HG03342 (cell line): ENCODE measurements around the gene TRAF3.
"Not testable (repeated sequence)": the region's sequence is repeated elsewhere in the genome, so short reads cannot be mapped to it uniquely, and the experiment has no call there.

Experiments used
- ATAC-seq: cut with Tn5 transposase; IDR thresholded peaks from one replicate; pipeline ENCODE4 v1.9.1; 2021; ENCODE audit warnings: mild to moderate bottlenecking, moderate library complexity; ENCODE audit not compliant: unreplicated experiment

TRAF3 gene

DNA sequence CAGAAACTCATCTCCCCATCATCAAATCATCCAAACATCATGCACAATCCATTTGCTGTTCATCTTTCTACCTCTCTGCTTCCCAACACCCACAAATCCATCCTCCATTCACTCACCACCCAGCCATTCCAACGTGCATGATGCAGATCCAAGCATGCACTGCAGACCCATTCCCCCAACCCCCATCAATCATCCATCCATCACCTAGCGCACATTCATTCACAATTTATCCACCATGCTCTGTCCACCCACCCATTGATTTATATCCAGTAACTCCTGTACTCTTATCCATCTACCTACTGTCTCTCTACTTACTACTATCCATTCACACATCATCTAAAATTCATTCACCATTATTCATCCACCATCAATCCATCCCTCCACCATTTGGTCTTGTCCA is 141.2 kb downstream of the TRAF3 start:
- no peak for ATAC-seq

DNA sequence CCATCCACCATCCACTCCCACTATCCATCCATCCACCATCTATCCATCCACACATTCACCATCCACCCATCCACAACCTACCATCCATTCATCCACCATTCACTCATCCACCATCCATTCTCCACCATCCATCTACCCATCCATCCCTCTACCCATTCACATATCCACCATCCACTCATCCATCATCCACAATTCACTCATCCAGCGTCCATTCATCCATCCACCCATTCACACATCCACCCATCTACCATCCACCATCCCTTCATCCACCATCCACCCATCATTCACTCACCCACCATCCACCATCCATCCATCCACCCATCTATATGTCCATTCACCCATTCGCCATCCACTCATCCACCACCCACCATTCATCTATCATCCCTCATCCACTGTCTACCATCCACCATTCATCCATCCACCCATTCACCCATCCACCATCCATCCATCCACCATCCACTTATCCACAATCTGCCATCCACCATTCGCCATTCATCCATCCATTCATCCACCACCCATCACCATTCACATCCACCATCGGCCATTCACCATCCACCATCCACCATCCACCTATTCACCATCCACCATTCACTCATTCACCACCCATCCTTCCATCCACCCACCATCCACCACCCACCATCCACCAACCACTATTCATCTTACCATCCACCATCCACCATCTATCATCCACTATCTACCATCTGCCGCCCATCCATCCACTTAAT is 143.2 kb downstream of the TRAF3 start:
- ATAC-seq: no peak

DNA sequence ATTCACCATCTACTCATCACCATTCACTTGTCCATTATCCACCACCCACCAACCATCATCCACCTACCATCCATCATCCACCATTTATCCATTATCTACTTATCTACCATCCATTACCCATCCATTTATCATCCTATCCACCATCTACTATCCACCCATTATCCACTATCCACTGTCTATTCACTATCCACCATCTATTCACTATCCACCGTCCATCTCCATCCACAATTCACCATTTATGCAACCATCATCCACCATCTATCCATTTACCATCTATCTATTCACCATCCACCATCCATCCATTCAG is 143.7 kb downstream of the TRAF3 start:
- ATAC-seq: no peak

DNA sequence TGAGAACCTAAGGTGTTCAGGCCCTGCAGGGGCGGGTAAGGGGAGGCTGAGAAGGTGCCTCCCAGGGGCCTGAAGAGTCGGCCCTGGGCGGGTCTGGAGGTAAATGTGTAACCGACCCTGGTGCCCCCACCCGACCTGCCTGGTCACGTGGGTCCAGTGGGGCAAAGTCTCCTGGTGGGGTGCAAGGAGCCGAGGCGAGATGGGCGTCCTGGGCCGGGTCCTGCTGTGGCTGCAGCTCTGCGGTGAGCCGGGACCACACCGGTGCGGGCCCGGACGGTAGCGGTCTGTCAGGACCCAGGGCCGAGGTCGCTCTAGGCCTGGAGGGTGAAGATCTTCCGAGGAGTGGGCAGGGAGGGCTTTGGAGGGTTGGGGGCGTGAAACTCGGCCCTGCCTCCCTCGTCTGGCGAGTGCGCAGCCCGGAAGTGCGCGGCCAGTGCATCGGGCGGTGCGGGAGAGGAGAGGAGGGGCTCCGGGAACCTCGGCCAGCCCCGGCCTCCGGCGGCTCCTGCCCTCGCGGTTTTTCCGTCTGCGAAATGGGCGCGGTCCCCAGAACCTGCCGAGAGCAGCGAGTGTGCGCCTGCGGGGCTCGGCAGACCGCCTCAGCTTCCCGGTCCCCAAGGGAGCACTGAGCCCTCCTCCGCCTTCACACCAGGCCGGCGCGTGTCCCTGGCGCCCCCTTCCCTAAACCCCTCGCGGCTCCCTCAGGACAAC is 145.4 kb downstream of the TRAF3 start, which contains the start of gene AMN:
AMN (plus strand) TSS at position 174 of the 711 bp plus-strand sequence; CDS start at position 200, 26 bp downstream.
- no peak for ATAC-seq

DNA sequence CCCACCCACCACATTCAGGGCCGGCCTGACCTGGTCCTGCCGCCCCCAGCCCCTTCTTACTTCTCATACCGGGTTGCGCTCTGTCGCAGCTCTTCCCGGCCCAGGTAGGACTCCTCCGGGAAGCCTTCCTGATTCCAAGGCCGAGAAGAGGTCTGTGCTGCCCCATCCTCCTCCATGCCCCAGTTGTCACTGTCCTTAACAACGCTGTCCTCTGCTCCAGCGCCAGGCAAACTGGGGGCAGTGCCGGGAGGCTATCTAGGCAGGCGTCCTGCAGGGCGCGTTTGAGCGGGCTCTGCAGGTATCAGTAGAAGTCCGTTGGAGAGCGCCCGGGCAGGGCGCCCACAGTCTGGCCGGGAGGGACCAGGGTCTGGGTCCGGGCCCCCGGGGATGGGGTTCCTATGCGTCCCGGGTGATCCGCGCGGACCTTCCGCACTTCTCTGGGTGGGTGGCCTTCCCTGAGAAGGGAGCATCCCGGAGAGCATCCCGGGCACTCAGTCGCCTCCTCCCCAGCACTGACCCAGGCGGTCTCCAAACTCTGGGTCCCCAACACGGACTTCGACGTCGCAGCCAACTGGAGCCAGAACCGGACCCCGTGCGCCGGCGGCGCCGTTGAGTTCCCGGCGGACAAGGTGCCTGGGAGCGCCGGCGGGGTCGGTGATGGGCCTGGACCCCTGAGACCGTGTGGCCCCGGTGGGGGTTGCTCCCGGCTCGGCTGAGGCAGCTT is 146.1 kb downstream of the TRAF3 start:
- ATAC-seq: no peak

DNA sequence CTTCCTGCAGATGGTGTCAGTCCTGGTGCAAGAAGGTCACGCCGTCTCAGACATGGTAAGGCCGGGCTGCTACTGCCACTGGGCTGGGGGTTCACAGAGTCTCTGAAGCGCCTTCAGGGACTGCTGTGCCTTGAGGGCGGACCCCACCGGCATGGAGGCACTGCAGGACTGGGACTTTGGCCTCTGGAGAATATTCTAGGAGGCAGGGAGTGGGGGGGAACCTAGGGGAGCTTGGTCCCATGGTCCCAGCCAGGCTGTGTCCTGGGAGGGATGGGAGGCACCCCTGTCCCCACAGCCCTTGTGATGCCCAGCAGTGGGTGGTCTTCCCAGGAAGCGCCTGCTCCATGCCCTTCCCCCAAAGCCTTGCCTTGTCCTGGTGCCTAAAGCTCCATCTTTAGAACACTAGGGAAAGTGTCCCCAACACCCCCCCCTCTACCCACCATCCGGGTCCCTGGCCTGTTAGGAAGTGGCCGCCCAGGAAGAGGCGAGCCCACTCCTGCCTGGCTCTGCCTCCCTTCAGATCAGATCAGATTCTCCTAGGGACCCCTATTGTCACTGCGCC is 146.8 kb downstream of the TRAF3 start:
- no peak for ATAC-seq

DNA sequence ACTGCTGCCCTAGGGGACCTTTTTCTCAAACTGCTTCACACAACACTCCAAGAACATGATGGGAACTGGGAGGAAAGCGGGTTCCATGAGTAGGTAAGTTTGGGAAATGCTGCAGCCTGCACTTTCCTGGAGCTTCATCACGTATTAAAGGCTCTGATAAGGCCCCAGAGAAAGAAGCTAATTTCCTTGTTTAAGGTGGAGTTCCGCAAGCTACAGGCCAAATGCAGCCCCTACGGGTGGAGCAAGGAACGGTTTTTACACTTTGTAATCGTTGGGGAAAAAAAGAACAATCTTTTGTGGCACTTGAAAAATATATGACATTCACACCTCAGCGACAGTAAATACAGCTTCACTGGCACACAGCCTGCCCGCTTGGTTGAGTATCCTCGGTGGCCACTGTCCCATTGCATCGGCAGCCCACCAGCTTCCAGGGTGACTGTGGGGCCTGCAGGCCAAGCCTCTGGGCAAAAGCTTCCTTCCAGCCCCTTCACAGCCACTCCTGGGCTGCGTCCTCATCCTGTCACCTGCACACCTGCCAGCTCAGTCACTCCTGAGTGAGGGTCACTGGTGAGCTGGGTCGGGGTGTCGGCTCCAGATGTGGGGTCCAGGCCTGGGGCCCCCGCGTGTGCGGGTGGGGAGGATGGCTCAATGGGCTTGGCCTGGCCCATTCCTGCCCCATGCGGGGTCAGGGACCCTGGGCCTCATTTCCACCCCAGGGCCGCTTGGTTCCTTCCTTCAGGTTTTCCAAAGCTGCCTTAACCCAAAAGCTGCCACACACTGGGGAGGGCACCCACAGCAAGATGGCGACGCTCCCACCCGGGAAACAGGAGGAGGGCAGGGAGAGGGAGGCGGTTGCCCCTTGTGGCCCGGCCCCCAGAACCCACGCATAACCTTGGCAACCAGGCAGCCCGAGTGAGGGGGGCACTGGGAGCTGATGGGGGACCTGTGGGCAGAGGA is 147.7 kb downstream of the TRAF3 start:
- ATAC-seq: no peak

DNA sequence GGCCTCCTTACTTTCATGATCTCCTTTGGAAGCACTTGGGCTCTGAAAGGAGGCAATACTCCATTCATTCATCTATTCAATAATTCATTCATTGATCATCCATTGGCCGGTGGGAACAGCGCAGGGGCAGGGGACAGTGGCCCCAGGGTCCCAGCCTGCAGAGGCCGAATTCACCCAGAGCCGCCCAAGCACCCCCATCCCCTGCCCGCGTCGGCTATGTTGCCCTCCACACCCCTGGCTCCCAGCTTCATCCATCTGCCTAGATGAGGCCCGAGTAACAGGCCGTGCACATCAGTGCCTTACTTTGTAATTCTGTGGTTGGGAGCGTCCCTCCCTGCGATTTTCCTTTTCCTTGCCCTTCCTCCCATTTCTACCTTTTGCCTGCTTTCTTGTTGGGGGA is 148.4 kb downstream of the TRAF3 start:
- ATAC-seq: no peak

DNA sequence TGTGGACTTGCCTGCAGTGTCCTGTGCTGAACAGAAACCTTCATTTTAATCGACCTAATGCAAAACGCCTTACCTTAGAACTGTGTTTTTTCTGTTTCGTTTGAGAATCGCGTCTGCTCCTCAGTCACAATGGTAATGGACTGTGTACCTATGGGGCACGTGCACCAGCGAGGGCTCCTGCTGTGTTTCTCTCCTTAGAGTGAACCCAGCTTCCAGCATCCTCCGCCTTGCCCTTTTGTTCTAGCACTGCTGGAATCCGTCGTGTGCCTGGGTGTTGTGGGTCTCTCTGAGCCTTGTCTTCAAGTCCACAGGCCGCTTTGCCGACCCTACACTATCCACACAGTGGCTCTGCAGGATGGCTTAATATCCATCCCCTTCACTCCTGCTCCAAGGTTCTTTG is 148.9 kb downstream of the TRAF3 start:
- no peak for ATAC-seq

DNA sequence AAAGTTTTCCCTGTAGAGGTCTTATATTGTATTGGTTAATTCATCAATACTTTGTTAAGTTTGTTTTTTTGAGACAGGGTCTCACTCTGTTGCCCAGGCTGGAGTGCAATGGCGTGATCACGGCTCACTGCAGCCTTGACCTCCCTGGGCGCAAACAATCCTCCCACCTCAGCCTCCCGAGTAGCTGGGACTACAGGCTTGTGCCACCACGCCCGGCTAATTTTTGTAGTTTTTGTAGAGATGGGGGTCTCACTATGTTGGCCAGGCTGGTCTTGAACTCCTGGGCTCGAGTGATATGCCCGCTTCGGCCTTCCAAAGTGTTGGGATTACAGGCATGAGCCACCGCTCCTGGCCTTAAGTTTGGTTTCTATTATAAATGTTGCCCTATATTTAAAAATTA is 149.6 kb downstream of the TRAF3 start:
- ATAC-seq: not testable (repeated sequence)

DNA sequence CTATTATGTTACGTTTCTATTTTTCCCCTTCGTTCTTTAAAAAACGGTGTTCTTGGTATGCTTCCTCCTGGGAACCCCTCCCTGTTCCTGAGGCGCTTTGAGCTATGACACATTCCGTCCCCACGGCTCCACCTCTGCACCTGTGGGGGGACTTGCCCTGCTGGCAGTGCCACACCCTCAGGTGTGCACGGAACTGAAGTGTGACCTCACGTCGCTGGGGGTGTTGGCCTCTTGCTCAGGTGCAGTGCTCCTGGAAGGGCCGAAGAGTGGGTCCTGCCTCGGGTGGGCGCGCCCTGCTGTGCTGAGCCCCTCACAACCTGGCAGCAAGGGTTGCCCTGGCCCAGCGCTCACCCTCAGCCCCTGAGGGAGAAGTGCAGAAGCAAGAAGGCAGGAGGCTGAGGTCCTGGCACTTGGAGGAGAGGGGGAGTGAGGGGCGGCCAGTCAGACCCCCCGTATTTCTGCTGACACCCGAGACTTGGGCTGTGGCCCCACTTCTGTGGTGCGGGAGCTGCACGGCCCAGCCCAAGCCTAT is 150.2 kb downstream of the TRAF3 start:
- ATAC-seq: no peak

DNA sequence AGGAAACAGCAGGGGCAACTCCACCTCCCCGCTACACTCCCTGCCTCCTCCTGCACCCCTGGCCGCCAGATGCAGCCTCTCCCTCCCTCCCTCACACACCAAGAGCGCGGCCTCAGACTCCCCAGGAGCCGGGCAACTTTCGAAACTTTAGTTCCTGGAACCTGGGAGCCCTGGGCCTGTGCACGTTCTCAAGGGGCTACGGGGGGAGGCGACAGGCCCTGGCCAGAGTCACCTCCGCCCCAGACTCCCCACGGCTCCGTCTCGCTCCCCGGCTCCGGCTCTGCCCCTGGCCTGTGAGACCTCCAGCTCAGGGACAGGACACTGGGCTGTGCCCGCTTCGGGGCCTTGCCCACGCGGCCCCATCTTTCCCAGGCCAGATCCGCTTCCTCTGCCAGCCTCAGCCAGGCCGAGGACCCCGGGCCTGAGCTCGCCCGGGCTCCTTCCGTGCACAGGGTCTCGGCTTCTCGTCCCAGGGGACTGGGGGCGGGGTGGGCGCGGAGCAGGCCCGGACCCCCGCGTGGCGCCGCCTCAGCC is 150.7 kb downstream of the TRAF3 start:
- peak; percentile 21 for ATAC-seq

DNA sequence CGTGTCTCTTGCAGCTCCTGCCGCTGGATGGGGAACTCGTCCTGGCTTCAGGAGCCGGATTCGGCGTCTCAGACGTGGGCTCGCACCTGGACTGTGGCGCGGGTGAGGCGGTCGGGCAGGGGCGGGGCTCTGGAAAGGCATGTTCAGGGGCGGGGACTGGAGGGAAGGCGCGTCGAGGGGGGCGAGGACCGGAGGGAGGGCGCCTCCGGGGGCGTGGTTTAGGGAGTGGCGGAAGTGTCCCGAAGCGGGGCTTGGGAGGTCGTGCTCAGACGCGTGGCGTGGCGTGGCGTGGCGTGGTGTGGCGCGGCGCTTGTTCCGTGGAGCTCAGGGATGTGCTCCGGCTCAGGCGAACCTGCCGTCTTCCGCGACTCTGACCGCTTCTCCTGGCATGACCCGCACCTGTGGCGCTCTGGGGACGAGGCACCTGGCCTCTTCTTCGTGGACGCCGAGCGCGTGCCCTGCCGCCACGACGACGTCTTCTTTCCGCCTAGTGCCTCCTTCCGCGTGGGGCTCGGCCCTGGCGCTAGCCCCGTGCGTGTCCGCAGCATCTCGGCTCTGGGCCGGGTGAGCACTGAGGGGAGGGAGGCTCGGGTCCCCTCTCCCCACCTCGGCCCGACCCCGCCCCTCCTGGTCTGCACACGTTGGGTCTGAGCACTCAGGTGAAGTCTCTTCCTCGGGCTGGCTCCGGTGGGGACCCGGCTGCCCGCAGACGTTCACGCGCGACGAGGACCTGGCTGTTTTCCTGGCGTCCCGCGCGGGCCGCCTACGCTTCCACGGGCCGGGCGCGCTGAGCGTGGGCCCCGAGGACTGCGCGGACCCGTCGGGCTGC is 151.4 kb downstream of the TRAF3 start:
- peak; percentile 65 for ATAC-seq

DNA sequence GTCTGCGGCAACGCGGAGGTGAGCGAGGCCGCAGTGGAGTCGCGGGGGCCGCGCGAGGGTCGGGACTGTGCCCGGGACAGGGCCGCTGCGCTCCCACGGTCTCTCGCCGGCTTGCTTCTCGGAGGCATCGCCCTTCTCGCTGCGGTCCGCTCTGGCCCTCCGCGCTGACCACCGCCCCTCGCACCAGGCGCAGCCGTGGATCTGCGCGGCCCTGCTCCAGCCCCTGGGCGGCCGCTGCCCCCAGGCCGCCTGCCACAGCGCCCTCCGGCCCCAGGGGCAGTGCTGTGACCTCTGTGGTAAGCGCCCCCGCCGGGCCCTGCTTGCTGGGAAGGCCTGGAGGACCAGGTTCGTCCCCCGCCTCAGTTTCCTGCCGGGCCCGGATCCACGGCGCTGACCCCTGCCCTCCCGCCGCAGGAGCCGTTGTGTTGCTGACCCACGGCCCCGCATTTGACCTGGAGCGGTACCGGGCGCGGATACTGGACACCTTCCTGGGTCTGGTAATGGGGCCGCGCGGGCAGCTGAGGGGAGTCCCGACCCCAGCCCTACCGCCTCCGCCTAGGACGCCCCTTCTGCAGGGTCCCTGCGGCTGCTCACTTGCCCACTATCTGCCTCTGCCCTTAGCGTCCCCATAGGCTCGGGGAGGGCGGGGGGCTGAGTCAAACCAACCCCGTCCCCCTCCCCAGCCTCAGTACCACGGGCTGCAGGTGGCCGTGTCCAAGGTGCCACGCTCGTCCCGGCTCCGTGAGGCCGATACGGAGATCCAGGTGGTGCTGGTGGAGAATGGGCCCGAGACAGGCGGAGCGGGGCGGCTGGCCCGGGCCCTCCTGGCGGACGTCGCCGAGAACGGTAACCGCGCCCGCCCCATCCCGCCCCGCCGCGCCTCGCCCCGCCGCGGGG is 152.2 kb downstream of the TRAF3 start:
- ATAC-seq: no peak

DNA sequence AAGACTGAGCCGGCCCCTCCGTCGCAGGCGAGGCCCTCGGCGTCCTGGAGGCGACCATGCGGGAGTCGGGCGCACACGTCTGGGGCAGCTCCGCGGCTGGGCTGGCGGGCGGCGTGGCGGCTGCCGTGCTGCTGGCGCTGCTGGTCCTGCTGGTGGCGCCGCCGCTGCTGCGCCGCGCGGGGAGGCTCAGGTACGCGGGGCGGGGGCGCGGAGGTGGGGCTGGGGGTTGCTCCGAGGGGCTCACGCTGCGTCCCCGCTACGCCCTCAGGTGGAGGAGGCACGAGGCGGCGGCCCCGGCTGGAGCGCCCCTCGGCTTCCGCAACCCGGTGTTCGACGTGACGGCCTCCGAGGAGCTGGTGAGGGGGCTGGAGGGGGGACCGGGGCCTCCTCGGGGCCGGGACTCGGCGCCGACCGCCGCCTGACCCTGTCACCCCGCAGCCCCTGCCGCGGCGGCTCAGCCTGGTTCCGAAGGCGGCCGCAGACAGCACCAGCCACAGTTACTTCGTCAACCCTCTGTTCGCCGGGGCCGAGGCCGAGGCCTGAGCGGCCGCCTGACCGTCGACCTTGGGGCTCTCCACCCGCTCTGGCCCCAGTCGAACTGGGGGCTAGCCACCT is 153.0 kb downstream of the TRAF3 start:
- no peak for ATAC-seq

DNA sequence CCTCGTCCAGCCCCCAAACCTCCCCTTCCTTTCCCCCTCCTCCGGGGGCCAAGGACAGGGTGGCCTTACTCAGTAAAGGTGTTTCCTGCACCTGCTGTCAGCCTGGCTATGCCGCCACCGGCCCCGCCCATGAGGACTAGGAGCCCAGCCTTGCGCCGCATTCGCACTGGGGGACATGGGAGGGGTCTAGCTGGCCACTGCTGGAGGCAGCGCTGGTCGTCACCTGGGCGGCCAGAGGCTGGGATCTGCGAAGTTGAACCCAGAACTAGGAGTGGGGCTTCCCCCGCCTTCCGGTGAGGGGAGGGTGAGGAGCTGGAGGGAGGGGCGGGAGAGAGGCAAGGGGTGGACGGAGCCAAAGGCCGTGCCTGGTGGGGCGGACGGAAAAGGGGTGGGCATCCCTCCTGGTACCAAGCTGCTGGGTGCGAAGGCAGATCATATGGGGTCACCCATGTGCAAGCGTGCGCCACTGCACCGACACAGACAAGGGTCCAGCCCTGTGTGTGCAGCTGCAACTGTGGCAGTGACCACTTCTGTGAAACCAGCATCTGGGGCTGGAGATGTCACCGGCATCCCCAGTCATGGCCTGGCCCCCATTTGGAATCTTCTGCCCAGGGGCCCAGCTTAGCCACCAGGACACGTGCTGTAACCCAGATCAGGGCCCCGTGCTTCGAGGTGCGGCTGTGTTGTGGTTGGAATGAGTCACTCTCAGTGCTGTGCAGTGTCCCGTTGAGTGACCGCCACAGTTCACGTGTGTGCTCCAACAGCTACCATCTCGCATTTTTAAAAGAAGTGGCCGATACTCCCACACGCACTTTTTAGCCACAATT is 153.7 kb downstream of the TRAF3 start:
- no peak for ATAC-seq
